AG09319 (cell line): ENCODE data around the gene SLC45A1.

Experiments
- DNase-seq: peaks from one replicate; pipeline ENCODE4 v3.0.0-alpha.2; 2010; ENCODE audit warnings: low read depth; ENCODE audit errors: extremely low read depth
- TF ChIP-seq, protein P1 (sequence below): IDR thresholded peaks from 2 replicates; pipeline ENCODE4 v1.5.1; 2011; ENCODE audit warnings: low read depth, mild to moderate bottlenecking, inconsistent platforms, low read length, moderate library complexity

SLC45A1 gene

DNA sequence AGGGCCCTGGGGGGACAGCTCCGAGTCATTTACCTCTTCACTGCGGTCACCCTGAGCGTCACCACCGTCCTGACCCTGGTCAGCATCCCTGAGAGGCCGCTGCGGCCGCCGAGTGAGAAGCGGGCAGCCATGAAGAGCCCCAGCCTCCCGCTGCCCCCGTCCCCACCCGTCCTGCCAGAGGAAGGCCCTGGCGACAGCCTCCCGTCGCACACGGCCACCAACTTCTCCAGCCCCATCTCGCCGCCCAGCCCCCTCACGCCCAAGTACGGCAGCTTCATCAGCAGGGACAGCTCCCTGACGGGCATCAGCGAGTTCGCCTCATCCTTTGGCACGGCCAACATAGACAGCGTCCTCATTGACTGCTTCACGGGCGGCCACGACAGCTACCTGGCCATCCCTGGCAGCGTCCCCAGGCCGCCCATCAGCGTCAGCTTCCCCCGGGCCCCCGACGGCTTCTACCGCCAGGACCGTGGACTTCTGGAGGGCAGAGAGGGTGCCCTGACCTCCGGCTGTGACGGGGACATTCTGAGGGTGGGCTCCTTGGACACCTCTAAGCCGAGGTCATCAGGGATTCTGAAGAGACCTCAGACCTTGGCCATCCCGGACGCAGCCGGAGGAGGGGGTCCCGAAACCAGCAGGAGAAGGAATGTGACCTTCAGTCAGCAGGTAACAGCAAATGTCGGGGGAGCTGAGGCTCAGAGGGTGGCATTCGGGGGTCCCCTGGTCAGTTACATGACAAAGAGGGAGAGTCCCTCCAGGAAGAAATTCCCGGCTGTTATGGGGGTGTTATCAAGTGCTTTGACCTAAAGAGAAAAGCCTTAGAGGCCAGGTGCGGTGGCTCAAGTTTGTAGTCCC lies 12.6 kb downstream of the SLC45A1 start:
- no peak for DNase-seq
- TF ChIP-seq, protein P1, sequence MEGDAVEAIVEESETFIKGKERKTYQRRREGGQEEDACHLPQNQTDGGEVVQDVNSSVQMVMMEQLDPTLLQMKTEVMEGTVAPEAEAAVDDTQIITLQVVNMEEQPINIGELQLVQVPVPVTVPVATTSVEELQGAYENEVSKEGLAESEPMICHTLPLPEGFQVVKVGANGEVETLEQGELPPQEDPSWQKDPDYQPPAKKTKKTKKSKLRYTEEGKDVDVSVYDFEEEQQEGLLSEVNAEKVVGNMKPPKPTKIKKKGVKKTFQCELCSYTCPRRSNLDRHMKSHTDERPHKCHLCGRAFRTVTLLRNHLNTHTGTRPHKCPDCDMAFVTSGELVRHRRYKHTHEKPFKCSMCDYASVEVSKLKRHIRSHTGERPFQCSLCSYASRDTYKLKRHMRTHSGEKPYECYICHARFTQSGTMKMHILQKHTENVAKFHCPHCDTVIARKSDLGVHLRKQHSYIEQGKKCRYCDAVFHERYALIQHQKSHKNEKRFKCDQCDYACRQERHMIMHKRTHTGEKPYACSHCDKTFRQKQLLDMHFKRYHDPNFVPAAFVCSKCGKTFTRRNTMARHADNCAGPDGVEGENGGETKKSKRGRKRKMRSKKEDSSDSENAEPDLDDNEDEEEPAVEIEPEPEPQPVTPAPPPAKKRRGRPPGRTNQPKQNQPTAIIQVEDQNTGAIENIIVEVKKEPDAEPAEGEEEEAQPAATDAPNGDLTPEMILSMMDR: no peak

DNA sequence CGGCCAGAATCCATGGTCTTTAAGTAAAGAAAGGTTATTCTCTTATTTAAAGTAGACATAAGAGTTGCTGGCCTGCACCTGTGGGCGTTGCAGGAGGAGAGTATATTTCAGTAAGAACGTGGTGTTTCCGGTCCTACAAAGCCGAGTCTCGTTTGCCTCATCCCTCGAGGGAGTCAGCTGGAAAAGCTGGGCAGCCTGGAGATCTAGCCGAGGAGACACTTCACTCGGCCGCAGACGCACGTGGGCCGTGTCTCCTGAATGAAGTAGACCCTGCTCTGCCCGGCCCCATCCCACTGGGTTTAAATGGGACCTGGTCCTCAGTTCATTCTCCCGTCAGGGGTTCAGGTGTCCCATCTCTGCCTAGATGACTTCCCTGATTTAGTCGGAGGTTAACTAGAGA lies 14.9 kb downstream of the SLC45A1 start:
- TF ChIP-seq, protein P1: no peak
- DNase-seq: no peak

GRCh38 chr1:8333246-8333987 lies 15.5 kb downstream of the SLC45A1 start:
- no peak for DNase-seq
- TF ChIP-seq, protein P1: no peak

DNA sequence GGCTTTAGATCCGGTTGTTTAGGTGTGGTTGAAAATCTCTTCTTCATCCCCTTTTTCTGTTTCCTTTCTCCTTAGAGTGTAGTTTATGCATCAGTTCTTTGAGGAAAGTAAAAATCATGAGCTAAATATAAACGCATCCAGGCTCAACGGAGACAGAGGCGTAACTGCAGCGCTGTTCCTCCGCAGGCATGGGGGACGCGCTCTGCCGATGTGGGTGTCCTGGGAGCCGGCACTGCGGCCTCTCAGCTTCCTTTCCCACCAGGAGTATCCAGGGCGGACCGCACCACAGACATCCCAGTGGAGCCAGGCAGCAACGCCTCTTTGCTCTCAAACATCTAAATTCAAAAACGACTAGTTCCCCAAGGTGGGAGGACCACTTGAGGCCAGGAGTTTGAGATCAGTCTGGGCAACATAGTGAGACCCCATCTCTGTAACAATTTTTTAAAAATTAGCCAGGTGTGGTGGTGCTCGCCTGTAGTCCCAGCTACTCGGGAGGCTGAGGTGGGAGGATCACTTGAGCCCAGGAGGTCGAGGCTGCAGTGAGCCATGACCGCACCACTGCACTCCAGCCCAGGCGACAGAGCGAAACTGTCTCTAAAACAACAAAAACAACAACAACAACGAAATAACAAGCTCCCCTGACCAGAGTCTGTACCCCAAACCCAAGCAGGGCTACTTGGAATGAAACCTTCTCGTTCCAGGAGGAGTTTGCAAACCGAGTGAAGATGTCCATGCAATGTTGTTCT lies 16.4 kb downstream of the SLC45A1 start:
- TF ChIP-seq, protein P1: no peak
- no peak for DNase-seq

DNA sequence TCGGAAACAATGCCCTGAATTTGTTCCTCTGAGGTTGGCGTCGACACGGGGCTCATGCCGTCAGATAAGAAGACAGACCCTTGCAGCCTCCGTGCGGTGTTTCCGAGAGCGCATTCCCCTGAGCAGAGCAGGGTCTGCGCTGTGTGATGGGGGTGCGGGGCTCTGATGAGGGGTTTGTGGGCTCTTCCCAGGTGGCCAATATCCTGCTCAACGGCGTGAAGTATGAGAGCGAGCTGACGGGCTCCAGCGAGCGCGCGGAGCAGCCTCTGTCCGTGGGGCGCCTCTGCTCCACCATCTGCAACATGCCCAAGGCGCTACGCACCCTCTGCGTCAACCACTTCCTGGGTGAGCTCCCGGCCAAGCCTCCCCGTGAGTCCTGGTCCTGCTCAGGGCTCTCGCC lies 17.3 kb downstream of the SLC45A1 start:
- TF ChIP-seq, protein P1: no peak
- no peak for DNase-seq

DNA sequence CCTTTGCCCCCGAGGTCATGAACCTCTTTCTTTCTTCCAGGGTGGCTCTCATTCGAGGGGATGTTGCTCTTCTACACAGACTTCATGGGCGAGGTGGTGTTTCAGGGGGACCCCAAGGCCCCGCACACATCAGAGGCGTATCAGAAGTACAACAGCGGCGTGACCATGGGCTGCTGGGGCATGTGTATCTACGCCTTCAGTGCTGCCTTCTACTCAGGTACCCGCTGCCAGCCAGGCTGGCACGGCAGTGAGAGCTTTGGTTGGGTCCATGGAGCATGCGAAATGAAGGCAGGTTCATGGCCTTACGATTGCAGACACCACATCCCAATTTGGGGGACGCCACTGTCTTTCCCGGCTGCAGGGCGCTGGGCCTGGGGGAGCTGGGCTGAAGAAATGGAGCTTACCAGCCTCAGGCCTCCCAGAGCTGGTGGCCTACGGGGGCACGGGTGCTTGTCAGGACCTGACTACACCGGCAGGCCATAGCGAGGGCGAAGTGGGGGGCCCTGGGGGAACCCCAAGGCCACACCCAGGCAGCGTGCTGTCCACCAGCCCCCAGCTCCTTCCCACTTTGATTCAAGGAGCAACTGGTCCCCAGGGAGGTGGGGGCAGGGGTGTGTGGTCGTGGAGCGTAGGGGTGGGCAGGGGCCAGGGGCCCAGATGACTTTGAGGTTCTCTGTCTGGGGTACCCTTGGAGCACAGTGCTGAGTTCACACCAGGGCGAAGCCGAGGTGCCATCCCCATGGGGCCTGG lies 20.0 kb downstream of the SLC45A1 start:
- no peak for DNase-seq
- TF ChIP-seq, protein P1: no peak
